HepG2 (cell line): ENCODE data around the gene SWI5. TPM values are rescaled to one million over a fixed set of nuclear protein-coding genes. Genes with fewer than 3 reads are reported as not detected.

Source experiments
- CBX1 ChIP-seq: IDR thresholded peaks from one replicate; pipeline ENCODE4 v1.6.1; 2016; ENCODE audit warnings: antibody characterized with exemption, low read depth
- DPF2 ChIP-seq: sonication (generic); formaldehyde crosslinking; IDR thresholded peaks from 2 replicates; pipeline ENCODE4 v1.4.0; 2020; ENCODE audit warnings: mild to moderate bottlenecking, low read depth, missing genetic modification reagents, borderline replicate concordance
- ELF4 ChIP-seq: sonication (generic); formaldehyde crosslinking; IDR thresholded peaks from 2 replicates; pipeline ENCODE4 v1.5.0; 2020; ENCODE audit warnings: missing genetic modification reagents, mild to moderate bottlenecking, moderate library complexity, borderline replicate concordance
- HIVEP1 ChIP-seq: sonication (generic); formaldehyde crosslinking; IDR thresholded peaks from 2 replicates; pipeline ENCODE4 v1.4.0; 2020; ENCODE audit warnings: mild to moderate bottlenecking, missing genetic modification reagents
- HMG20B ChIP-seq: conservative IDR thresholded peaks from 2 replicates; pipeline ENCODE4 v1.6.1; 2016; ENCODE audit warnings: missing genetic modification reagents, missing compliant biosample characterization
- KAT2B ChIP-seq: fragments of 150-350 bp; IDR thresholded peaks from 2 replicates; pipeline ENCODE4 v1.6.1; 2014; ENCODE audit warnings: low read depth, low read length, borderline replicate concordance
- KDM5A ChIP-seq: fragments of 200-600 bp; sonication (generic); IDR thresholded peaks from 2 replicates; pipeline ENCODE4 v1.7.0; 2018; ENCODE audit warnings: antibody characterized with exemption, mild to moderate bottlenecking, low read length, borderline replicate concordance
- MED1 ChIP-seq: sonication (generic); formaldehyde crosslinking; IDR thresholded peaks from 2 replicates; pipeline ENCODE4 v1.4.0; 2020; ENCODE audit warnings: missing genetic modification reagents
- MTERF4 ChIP-seq: sonication (generic); formaldehyde crosslinking; IDR thresholded peaks from 2 replicates; pipeline ENCODE4 v1.8.0; 2023; ENCODE audit warnings: mild to moderate bottlenecking, missing genetic modification reagents
- NFRKB ChIP-seq: fragments of 450-650 bp; IDR thresholded peaks from 2 replicates; pipeline ENCODE4 v1.6.1; 2017
- PCBP2 ChIP-seq: fragments of 200-400 bp; formaldehyde crosslinking; optimal IDR thresholded peaks from 2 replicates; pipeline ENCODE3; 2018; ENCODE audit warnings: low read length, low read depth; ENCODE audit not compliant: poor library complexity, severe bottlenecking
- RXRB ChIP-seq: IDR thresholded peaks from 2 replicates; pipeline ENCODE4 v1.6.1; 2016; ENCODE audit warnings: borderline replicate concordance, missing genetic modification reagents, missing compliant biosample characterization
- SAFB2 ChIP-seq: sonication (generic); formaldehyde crosslinking; IDR thresholded peaks from 2 replicates; pipeline ENCODE4 v1.5.1; 2020; ENCODE audit warnings: missing genetic modification reagents, low read depth, mild to moderate bottlenecking, borderline replicate concordance
- SRSF4 ChIP-seq: fragments of 200-400 bp; formaldehyde crosslinking; IDR thresholded peaks from one replicate; pipeline ENCODE4 v1.6.1; 2018; ENCODE audit warnings: mild to moderate bottlenecking, low read depth, low read length, moderate library complexity; ENCODE audit not compliant: poor library complexity, severe bottlenecking
- TBP ChIP-seq: sonication (generic); formaldehyde crosslinking; IDR thresholded peaks from 2 replicates; pipeline ENCODE4 v1.5.0; 2020; ENCODE audit warnings: missing genetic modification reagents
- XBP1 ChIP-seq: sonication (generic); formaldehyde crosslinking; IDR thresholded peaks from 2 replicates; pipeline ENCODE4 v1.5.0; 2020; ENCODE audit warnings: missing genetic modification reagents
- ZBTB1 ChIP-seq: sonication (generic); formaldehyde crosslinking; IDR thresholded peaks from 2 replicates; pipeline ENCODE4 v1.4.0; 2020; ENCODE audit warnings: missing genetic modification reagents, borderline replicate concordance
- ZKSCAN1 ChIP-seq: fragments of 150-350 bp; IDR thresholded peaks from 2 replicates; pipeline ENCODE4 v1.6.1; 2014; ENCODE audit warnings: low read length
- ZNF329 ChIP-seq: sonication (generic); formaldehyde crosslinking; IDR thresholded peaks from 2 replicates; pipeline ENCODE4 v1.9.0; 2021; ENCODE audit warnings: low read depth, mild to moderate bottlenecking, missing genetic modification reagents
- ZNF550 ChIP-seq: sonication (generic); formaldehyde crosslinking; IDR thresholded peaks from 2 replicates; pipeline ENCODE4 v1.4.0; 2020; ENCODE audit warnings: mild to moderate bottlenecking, missing genetic modification reagents, borderline replicate concordance
- ZNF737 ChIP-seq: sonication (generic); formaldehyde crosslinking; IDR thresholded peaks from 2 replicates; pipeline ENCODE4 v1.5.0; 2020; ENCODE audit warnings: missing genetic modification reagents, mild to moderate bottlenecking, borderline replicate concordance
- ZXDC ChIP-seq: sonication (generic); formaldehyde crosslinking; IDR thresholded peaks from 2 replicates; pipeline ENCODE4 v1.5.0; 2020; ENCODE audit warnings: mild to moderate bottlenecking, missing genetic modification reagents
- polyA plus RNA-seq, 8 experiments: library from polyadenylated mRNA; depleted of rRNA in 3 of 8; stranded (reverse) in 7 of 8; unstranded in 1 of 8; fragments of >200 nt; fragmentation: Illumina TruSeq in 4 of 8; extraction: Trizol in 4 of 8; gene quantifications; 2 replicates each; pipeline versions ENCODE4 v1.2.1 to v1.2.3, GENCODE V29; 2011 to 2016; ENCODE audit warnings: low read depth in 4 of 8, missing spikeins in 1 of 8, mixed read lengths in 1 of 8; ENCODE audit not compliant: insufficient read depth in 1 of 8
- total RNA-seq, 5 experiments: library from RNA; depleted of rRNA; stranded (reverse); fragments of >200 nt; fragmentation: Illumina TruSeq; extraction: Trizol; gene quantifications; 2 replicates each; pipeline ENCODE4 v1.2.3, GENCODE V29; 2016; ENCODE audit warnings: low read depth in 1 of 5
- TF ChIP-seq, protein P1 (sequence below): sonication (generic); formaldehyde crosslinking; IDR thresholded peaks from 2 replicates; pipeline ENCODE4 v1.5.0; 2020; ENCODE audit warnings: missing genetic modification reagents
- TF ChIP-seq, protein P2 (sequence below): sonication (generic); formaldehyde crosslinking; IDR thresholded peaks from 2 replicates; pipeline ENCODE4 v1.8.1; 2023; ENCODE audit warnings: mild to moderate bottlenecking, moderate library complexity, missing genetic modification reagents
- TF ChIP-seq, protein P3 (sequence below): IDR thresholded peaks from 2 replicates; pipeline ENCODE4 v1.6.1; 2016; ENCODE audit warnings: control low read depth

Gene SWI5
- total and polyA plus RNA-seq, 2 of the 13 experiments (the other 11 are each of a cell fraction or from before 2014, with no cell fraction given), result 39.2 to 41.0 TPM

- TF ChIP-seq ZXDC (CRISPR knock-in tag), result no peak
- no peak for TF ChIP-seq TBP (CRISPR knock-in tag)
- no peak for TF ChIP-seq SRSF4
- no peak for TF ChIP-seq XBP1 (CRISPR knock-in tag)
- TF ChIP-seq CBX1, result peak; percentile 80
- TF ChIP-seq MTERF4, result no peak
- 0 out of 2 replicates have a peak, but pooled peaks have one; percentile 24 for TF ChIP-seq RXRB (CRISPR knock-in tag)
- no peak for TF ChIP-seq KAT2B
- no peak for TF ChIP-seq HIVEP1 (CRISPR knock-in tag)
- no peak for TF ChIP-seq PCBP2
- TF ChIP-seq, protein P1, sequence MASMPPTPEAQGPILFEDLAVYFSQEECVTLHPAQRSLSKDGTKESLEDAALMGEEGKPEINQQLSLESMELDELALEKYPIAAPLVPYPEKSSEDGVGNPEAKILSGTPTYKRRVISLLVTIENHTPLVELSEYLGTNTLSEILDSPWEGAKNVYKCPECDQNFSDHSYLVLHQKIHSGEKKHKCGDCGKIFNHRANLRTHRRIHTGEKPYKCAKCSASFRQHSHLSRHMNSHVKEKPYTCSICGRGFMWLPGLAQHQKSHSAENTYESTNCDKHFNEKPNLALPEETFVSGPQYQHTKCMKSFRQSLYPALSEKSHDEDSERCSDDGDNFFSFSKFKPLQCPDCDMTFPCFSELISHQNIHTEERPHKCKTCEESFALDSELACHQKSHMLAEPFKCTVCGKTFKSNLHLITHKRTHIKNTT (CRISPR knock-in tag), result no peak
- TF ChIP-seq HMG20B (CRISPR knock-in tag), result no peak
- TF ChIP-seq SAFB2, result peak; percentile 95; the same call in 1 of the 2 replicates
- TF ChIP-seq MED1 (CRISPR knock-in tag), result no peak; the same call in 1 of the 2 replicates
- no peak for TF ChIP-seq ZNF329 (CRISPR knock-in tag)
- TF ChIP-seq KDM5A, result no peak
- TF ChIP-seq ELF4, result no peak
- TF ChIP-seq, protein P2, sequence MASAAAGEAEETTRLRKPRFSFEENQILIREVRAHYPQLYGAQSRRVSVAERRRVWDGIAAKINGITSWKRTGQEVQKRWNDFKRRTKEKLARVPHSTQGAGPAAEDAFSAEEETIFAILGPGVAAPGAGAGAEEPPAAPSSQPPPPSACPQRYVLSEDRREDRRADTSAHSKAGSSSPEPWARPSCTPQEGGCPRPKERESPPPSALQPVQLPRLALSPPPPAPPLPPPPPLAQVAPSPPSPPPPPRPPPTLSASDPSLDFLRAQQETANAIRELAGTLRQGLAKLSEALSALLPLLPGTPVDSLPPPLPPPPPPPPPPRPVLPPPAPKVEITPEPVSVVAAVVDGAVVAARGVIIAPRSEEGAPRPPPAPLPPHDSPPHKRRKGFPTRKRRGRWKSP (CRISPR knock-in tag), result no peak
- TF ChIP-seq NFRKB, result no peak
- no peak for TF ChIP-seq ZBTB1 (CRISPR knock-in tag)
- no peak for TF ChIP-seq ZKSCAN1
- no peak for TF ChIP-seq ZNF737 (CRISPR knock-in tag)
- TF ChIP-seq, protein P3, sequence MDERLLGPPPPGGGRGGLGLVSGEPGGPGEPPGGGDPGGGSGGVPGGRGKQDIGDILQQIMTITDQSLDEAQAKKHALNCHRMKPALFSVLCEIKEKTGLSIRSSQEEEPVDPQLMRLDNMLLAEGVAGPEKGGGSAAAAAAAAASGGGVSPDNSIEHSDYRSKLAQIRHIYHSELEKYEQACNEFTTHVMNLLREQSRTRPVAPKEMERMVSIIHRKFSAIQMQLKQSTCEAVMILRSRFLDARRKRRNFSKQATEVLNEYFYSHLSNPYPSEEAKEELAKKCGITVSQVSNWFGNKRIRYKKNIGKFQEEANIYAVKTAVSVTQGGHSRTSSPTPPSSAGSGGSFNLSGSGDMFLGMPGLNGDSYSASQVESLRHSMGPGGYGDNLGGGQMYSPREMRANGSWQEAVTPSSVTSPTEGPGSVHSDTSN (CRISPR knock-in tag), result no peak
- no peak for TF ChIP-seq ZNF550 (CRISPR knock-in tag)
- TF ChIP-seq DPF2, result no peak
Observed at GRCh38 chr9:128276008-128276573, at the start of gene SWI5 (continued).
